ENCODE data around the gene FBXL7.

DNA sequence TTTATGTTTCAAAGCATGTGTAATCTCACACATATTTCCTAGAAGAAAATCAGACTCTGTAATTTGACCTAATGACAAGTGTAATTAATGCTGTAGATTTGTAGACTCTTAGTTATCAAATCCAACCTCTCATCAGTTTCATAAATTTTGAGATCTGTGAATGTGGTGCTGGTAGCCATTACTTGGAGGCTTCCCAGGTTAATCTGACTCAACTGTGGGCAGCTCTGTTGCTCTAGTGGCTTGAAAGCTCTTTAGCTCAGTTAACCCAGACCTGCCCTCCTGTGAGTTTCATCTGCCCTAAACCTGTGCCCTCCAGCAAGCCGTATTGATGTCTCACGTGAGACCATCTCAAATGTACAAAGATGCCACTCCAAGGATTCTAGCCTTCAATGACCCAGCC is 323.4 kb downstream of the FBXL7 start:
- TF ChIP-seq, protein P1, sequence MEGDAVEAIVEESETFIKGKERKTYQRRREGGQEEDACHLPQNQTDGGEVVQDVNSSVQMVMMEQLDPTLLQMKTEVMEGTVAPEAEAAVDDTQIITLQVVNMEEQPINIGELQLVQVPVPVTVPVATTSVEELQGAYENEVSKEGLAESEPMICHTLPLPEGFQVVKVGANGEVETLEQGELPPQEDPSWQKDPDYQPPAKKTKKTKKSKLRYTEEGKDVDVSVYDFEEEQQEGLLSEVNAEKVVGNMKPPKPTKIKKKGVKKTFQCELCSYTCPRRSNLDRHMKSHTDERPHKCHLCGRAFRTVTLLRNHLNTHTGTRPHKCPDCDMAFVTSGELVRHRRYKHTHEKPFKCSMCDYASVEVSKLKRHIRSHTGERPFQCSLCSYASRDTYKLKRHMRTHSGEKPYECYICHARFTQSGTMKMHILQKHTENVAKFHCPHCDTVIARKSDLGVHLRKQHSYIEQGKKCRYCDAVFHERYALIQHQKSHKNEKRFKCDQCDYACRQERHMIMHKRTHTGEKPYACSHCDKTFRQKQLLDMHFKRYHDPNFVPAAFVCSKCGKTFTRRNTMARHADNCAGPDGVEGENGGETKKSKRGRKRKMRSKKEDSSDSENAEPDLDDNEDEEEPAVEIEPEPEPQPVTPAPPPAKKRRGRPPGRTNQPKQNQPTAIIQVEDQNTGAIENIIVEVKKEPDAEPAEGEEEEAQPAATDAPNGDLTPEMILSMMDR (optimal IDR thresholded peaks at IDR 0.05 in 1 of 3, IDR thresholded peaks at IDR 0.05 in 1 of 3, conservative IDR thresholded peaks at IDR 0.05 in 1 of 3; ENCODE audit: extremely low read depth in 1 of 3, insufficient read depth in 2 of 3, low read length in 3 of 3) = no peak
- no peak for TF ChIP-seq EZH2 (IDR thresholded peaks at IDR 0.05; ENCODE audit: low read length)
